Right lobe of liver (tissue), 4 donors: Measurements from ENCODE around the gene EXOC4.

Experiments
- CTCF ChIP-seq, 4 donors: fragments of 200-600 bp in 3 of 4; fragments of 450-650 bp in 1 of 4; IDR thresholded peaks; one replicate each; pipeline versions ENCODE4 v1.5.1 to v1.8.0; 2016 to 2022; ENCODE audit warnings: antibody characterized with exemption in 4 of 4, mild to moderate bottlenecking in 2 of 4
- POLR2A ChIP-seq: fragments of 450-650 bp; IDR thresholded peaks from one replicate; pipeline ENCODE4 v1.6.1; 2017; ENCODE audit warnings: antibody characterized with exemption, mild to moderate bottlenecking
- donor health status: DM: no; HTN: no; CAD: no.
- donor health status: DM: no; HTN: no; CAD: no.
- donor health status: DM: no; HTN: yes; CAD: no.

GRCh38 chr7:133883591-133883990, 630.7 kb downstream of the EXOC4 start:
- no peak for TF ChIP-seq CTCF (IDR thresholded peaks at IDR 0.05)
- TF ChIP-seq POLR2A: no peak
